Kidney epithelial cell (primary cell): ENCODE results near the gene IL17F. TPM values are rescaled to one million over a fixed set of nuclear protein-coding genes. Genes with fewer than 3 reads are reported as not detected.
A peak's percentile ranks its signal among the peaks of the same experiment; 100 is the strongest.

Experiments
- DNase-seq: peaks from one replicate; pipeline ENCODE4 v3.0.0-alpha.2; 2010; ENCODE audit warnings: low read depth
- H3K27me3 ChIP-seq: 2 replicates; pipeline ENCODE4 v1.6.0; 2011; ENCODE audit warnings: low read length; ENCODE audit not compliant: control insufficient read depth, insufficient read depth
- H3K36me3 ChIP-seq: 2 replicates; pipeline ENCODE4 v1.5.1; 2011; ENCODE audit warnings: low read length; ENCODE audit not compliant: control insufficient read depth, insufficient read depth
- H3K4me3 ChIP-seq: 2 replicates; pipeline ENCODE4 v1.5.1; 2011; ENCODE audit warnings: low read depth, mild to moderate bottlenecking, control low read depth, low read length
- total RNA-seq: library from RNA; depleted of rRNA; stranded (reverse); fragments of >200 nt; gene quantifications from 2 replicates; pipeline ENCODE4 v1.2.3, GENCODE V29; 2015
- TF ChIP-seq, protein P1 (sequence below): IDR thresholded peaks from 2 replicates; pipeline ENCODE4 v1.5.1; 2011; ENCODE audit warnings: mild to moderate bottlenecking, moderate library complexity, low read length, control low read depth, inconsistent platforms; ENCODE audit not compliant: insufficient read depth, poor library complexity, severe bottlenecking

IL17F gene
- total RNA-seq, result not detected in 2 replicates

GRCh38 chr6:52244400-52244799 is at the start of gene IL17F:
Gene IL17F (minus strand): TSS chr6:52244500. CDS start chr6:52244429, 71 bp downstream.
- Histone ChIP-seq H3K27me3 (no peaks in the 10 kb centered on the region), H3K36me3 (no peaks in the 10 kb centered on the region), H3K4me3 (no peak within 1 kb of the TSS)
- TF ChIP-seq, protein P1, sequence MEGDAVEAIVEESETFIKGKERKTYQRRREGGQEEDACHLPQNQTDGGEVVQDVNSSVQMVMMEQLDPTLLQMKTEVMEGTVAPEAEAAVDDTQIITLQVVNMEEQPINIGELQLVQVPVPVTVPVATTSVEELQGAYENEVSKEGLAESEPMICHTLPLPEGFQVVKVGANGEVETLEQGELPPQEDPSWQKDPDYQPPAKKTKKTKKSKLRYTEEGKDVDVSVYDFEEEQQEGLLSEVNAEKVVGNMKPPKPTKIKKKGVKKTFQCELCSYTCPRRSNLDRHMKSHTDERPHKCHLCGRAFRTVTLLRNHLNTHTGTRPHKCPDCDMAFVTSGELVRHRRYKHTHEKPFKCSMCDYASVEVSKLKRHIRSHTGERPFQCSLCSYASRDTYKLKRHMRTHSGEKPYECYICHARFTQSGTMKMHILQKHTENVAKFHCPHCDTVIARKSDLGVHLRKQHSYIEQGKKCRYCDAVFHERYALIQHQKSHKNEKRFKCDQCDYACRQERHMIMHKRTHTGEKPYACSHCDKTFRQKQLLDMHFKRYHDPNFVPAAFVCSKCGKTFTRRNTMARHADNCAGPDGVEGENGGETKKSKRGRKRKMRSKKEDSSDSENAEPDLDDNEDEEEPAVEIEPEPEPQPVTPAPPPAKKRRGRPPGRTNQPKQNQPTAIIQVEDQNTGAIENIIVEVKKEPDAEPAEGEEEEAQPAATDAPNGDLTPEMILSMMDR, result no peak
- no peak for DNase-seq

GRCh38 chr6:52293067-52293466 is 48.8 kb upstream of the IL17F start:
- DNase-seq, result no peak
- H3K4me3 ChIP-seq, result no peak overlapping the region
- no peaks in the 10 kb centered on the region for H3K36me3 ChIP-seq
- TF ChIP-seq, protein P1, result no peak
- H3K27me3 ChIP-seq, result no peaks in the 10 kb centered on the region

DNA sequence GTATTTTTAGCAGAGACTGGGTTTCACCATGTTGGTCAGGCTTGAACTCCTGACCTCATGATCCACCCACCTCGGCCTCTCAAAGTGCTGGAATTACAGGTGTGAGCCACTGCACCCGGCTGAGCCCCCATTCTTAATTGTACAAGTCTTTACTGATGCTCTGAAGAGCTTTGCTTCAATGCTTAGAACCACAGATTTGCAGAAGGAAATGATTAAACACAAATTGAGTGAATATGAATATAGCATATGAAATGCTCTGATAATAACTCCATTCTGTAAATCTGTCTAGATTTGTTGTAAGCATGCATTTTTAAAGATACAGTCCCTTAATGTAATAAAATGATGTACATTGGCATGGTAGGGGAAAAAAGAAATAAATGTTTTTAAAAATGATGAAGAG is 44.5 kb upstream of the IL17F start:
- DNase-seq, result no peak
- Histone ChIP-seq H3K27me3 (no peaks in the 10 kb centered on the region), H3K4me3 (no peak overlapping the region), H3K36me3 (no peaks in the 10 kb centered on the region)
- TF ChIP-seq, protein P1, result no peak

DNA sequence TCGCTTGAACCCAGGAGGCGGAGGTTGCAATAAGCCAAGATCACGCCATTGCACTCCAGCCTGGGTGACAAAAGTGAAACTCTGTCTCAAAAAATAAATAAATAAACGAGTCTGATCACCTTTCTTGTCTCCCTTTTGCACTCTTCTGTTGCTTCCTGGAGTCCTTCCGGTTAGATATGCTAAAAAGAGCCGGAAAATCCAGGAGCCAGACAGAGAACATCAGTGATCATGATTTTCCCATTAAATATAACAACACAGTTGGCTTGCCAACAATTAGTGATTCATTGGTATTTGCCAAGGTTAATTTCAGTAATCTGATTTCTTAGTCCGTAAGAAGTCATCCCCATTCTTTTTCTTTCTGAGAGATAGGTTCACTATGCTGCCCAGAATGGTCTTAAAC is 43.9 kb upstream of the IL17F start:
- H3K4me3 ChIP-seq, result no peak overlapping the region
- TF ChIP-seq, protein P1, result no peak
- H3K27me3 ChIP-seq, result no peaks in the 10 kb centered on the region
- DNase-seq, result no peak
- no peaks in the 10 kb centered on the region for H3K36me3 ChIP-seq

- Histone ChIP-seq H3K36me3 (no peaks in the 10 kb centered on the region), H3K27me3 (no peaks in the 10 kb centered on the region), H3K4me3 (no peak overlapping the region)
- no peak for DNase-seq
- TF ChIP-seq, protein P1, result peak; percentile 89
These were observed 42.6 kb upstream of the IL17F start for GRCh38 chr6:52286798-52287432.
